Measurements from ENCODE around the gene IKZF2. TPM values are rescaled to one million over a fixed set of nuclear protein-coding genes. Genes with fewer than 3 reads are reported as not detected.

Gene IKZF2
- total RNA-seq, 1 experiment from 2014 or later: 1.6 TPM

- no peak for TF ChIP-seq YY1 (IDR thresholded peaks at IDR 0.05; ENCODE audit: extremely low read depth, insufficient replicate concordance, low read depth, low read length)
- TF ChIP-seq CBX3 (IDR thresholded peaks at IDR 0.05; ENCODE audit: low read depth): no peak
- no peak for TF ChIP-seq ZFX (IDR thresholded peaks at IDR 0.05)
- no peak for TF ChIP-seq EZH2 (IDR thresholded peaks at IDR 0.05)
- TF ChIP-seq ATF3 (IDR thresholded peaks at IDR 0.05): no peak
- no peak for TF ChIP-seq SIN3A (IDR thresholded peaks at IDR 0.05; ENCODE audit: low read depth)
- no peak for TF ChIP-seq SRF (IDR thresholded peaks at IDR 0.05; ENCODE audit: low read depth)
Measured at GRCh38 chr2:212958133-212958532, 193.3 kb downstream of the IKZF2 start (continued).

GRCh38 chr2:212957624-212958023, 193.8 kb downstream of the IKZF2 start:
- no peaks in the 10 kb centered on the region for H4K20me1 ChIP-seq (ENCODE audit: insufficient read depth)
- no peaks in the 10 kb centered on the region; a peak in 1 of 4 replicates for H3K4me1 ChIP-seq (ENCODE audit: control insufficient read depth in 1 of 2, insufficient read depth in 2 of 2, low read length in 2 of 2)
- no TSS peak for BruUV-seq (replicated peaks)
- no peaks in the 10 kb centered on the region for H3K9me3 ChIP-seq (ENCODE audit: control insufficient read depth in 1 of 2, insufficient read depth in 1 of 2, low read depth in 1 of 2, low read length in 2 of 2)
- ATAC-seq (no peak), DNase-seq (ENCODE audit: low read depth, low spot score) (no peak)
- CTCF ChIA-PET: no interaction called here
- 0 out of 2 replicates have a peak, but pooled peaks cover 4% of the 10 kb centered on the region for H3K9me2 ChIP-seq (ENCODE audit: insufficient read depth)
- TF ChIP-seq ZFX (IDR thresholded peaks at IDR 0.05) (no peak), CTCF (IDR thresholded peaks at IDR 0.05 in 2 of 3, conservative IDR thresholded peaks at IDR 0.05 in 1 of 3; ENCODE audit: borderline replicate concordance in 1 of 3, insufficient read depth in 1 of 3, low read depth in 2 of 3, low read length in 2 of 3) (no peak), ZBTB33 (IDR thresholded peaks at IDR 0.05; ENCODE audit: extremely low read depth, insufficient replicate concordance, low read length) (no peak), TCF7L2 (IDR thresholded peaks at IDR 0.05; ENCODE audit: borderline replicate concordance, extremely low read depth, insufficient read depth, insufficient read length) (no peak), YY1 (IDR thresholded peaks at IDR 0.05; ENCODE audit: extremely low read depth, insufficient replicate concordance, low read depth, low read length) (no peak), POLR2A (IDR thresholded peaks at IDR 0.05; ENCODE audit: borderline replicate concordance, extremely low read depth, insufficient read depth, insufficient read length) (no peak), FOSL1 (IDR thresholded peaks at IDR 0.05; ENCODE audit: low read depth) (no peak), JUND (IDR thresholded peaks at IDR 0.05) (no peak), SP1 (IDR thresholded peaks at IDR 0.05; ENCODE audit: low read depth) (no peak), REST (IDR thresholded peaks at IDR 0.05; ENCODE audit: low read depth) (no peak), CBX3 (IDR thresholded peaks at IDR 0.05; ENCODE audit: low read depth) (no peak), ZNF274 (IDR thresholded peaks at IDR 0.05; ENCODE audit: low read depth, low read length) (no peak), EZH2 (IDR thresholded peaks at IDR 0.05) (no peak), SRF (IDR thresholded peaks at IDR 0.05; ENCODE audit: low read depth) (no peak), SIN3A (IDR thresholded peaks at IDR 0.05; ENCODE audit: low read depth) (no peak)
- no peaks in the 10 kb centered on the region for H3K79me2 ChIP-seq (ENCODE audit: insufficient read depth, low read length)
- no peak overlapping the region for H2AFZ ChIP-seq (ENCODE audit: low read depth, low read length, poor library complexity, severe bottlenecking)
- POLR2A ChIA-PET: no interaction called here
- H3K9ac ChIP-seq (ENCODE audit: low read length): no peak overlapping the region
- RAD21 ChIA-PET (ENCODE audit: low non-redundant PET in 1 of 2, low total read pairs in 2 of 2, uncharacterized antibody in 2 of 2, unreplicated experiment in 2 of 2): no interaction called here
- no peak overlapping the region for H3K4me2 ChIP-seq (ENCODE audit: low read length)
- H3K4me3 ChIP-seq (replicated peaks in 1 of 2; ENCODE audit: low read depth in 1 of 2, low read length in 2 of 2): no peak overlapping the region
- no peaks in the 10 kb centered on the region for H3K36me3 ChIP-seq (ENCODE audit: control insufficient read depth in 1 of 2, insufficient read depth in 2 of 2, low read length in 2 of 2)
- intact Hi-C loops (cut with micrococcal nuclease): no loop called here
- no peaks in the 10 kb centered on the region for H3K27me3 ChIP-seq (ENCODE audit: insufficient read depth, low read length)
- H3K27ac ChIP-seq (ENCODE audit: low read depth, low read length): no peak overlapping the region
